GM23248 (cell line): ENCODE measurements around the gene LIPT1. TPM values are rescaled to one million over a fixed set of nuclear protein-coding genes. Genes with fewer than 3 reads are reported as not detected.

Experiments used
- DNase-seq: peaks from one replicate; pipeline ENCODE4 v3.0.0-alpha.2; 2015
- H2AFZ ChIP-seq: fragments of 200-600 bp; sonication (generic); 2 replicates; pipeline ENCODE4 v1.6.1; 2016; ENCODE audit warnings: antibody characterized with exemption
- H3F3A ChIP-seq: fragments of 200-600 bp; sonication (generic); 2 replicates; pipeline ENCODE4 v1.6.1; 2016; ENCODE audit warnings: mild to moderate bottlenecking, antibody characterized with exemption, mixed run types; ENCODE audit not compliant: insufficient read depth
- H3K27ac ChIP-seq: fragments of 200-600 bp; sonication (generic); 2 replicates; pipeline ENCODE4 v1.5.1; 2016; ENCODE audit warnings: mild to moderate bottlenecking
- H3K27me3 ChIP-seq: fragments of 200-600 bp; sonication (generic); replicated peaks from 2 replicates; pipeline ENCODE4 v1.6.1; 2016; ENCODE audit warnings: mild to moderate bottlenecking; ENCODE audit not compliant: insufficient read depth
- H3K36me3 ChIP-seq: fragments of 200-600 bp; sonication (generic); 2 replicates; pipeline ENCODE4 v1.6.1; 2016; ENCODE audit warnings: low read depth, mild to moderate bottlenecking
- H3K4me1 ChIP-seq: fragments of 200-600 bp; sonication (generic); 2 replicates; pipeline ENCODE4 v1.6.1; 2016; ENCODE audit warnings: mild to moderate bottlenecking; ENCODE audit not compliant: insufficient read depth
- H3K4me2 ChIP-seq: fragments of 200-600 bp; sonication (generic); one replicate; pipeline ENCODE4 v1.6.1; 2016; ENCODE audit warnings: mild to moderate bottlenecking; ENCODE audit not compliant: unreplicated experiment
- H3K4me3 ChIP-seq: fragments of 200-600 bp; sonication (generic); 2 replicates; pipeline ENCODE4 v1.5.1; 2016; ENCODE audit warnings: mild to moderate bottlenecking
- H3K79me2 ChIP-seq: fragments of 200-600 bp; sonication (generic); 2 replicates; pipeline ENCODE4 v1.6.1; 2016; ENCODE audit warnings: mild to moderate bottlenecking; ENCODE audit not compliant: insufficient read depth
- H3K9ac ChIP-seq: fragments of 200-600 bp; sonication (generic); 2 replicates; pipeline ENCODE4 v1.6.1; 2016; ENCODE audit warnings: mild to moderate bottlenecking
- H3K9me2 ChIP-seq: fragments of 200-600 bp; sonication (generic); 2 replicates; pipeline ENCODE4 v1.6.1; 2016; ENCODE audit warnings: mixed run types, mild to moderate bottlenecking, moderate library complexity; ENCODE audit not compliant: insufficient read depth
- H3K9me3 ChIP-seq: fragments of 200-600 bp; sonication (generic); one replicate; pipeline ENCODE4 v1.6.1; 2017; ENCODE audit warnings: low read depth
- H4K20me1 ChIP-seq: fragments of 200-600 bp; sonication (generic); 2 replicates; pipeline ENCODE4 v1.6.0; 2016; ENCODE audit not compliant: insufficient read depth
- EZH2 ChIP-seq: fragments of 200-600 bp; sonication (generic); IDR thresholded peaks from 2 replicates; pipeline ENCODE4 v1.6.1; 2018; ENCODE audit warnings: antibody characterized with exemption, mild to moderate bottlenecking; ENCODE audit not compliant: insufficient read depth, poor library complexity, severe bottlenecking
- EZH2phosphoT487 ChIP-seq: fragments of 200-600 bp; sonication (generic); IDR thresholded peaks from 2 replicates; pipeline ENCODE4 v1.6.1; 2018; ENCODE audit warnings: antibody characterized with exemption, moderate library complexity, mild to moderate bottlenecking, low read depth; ENCODE audit not compliant: insufficient read depth
- WGBS, 2 experiments: methylation state at CpG; one replicate each; pipeline ENCODE4 v1.1.6; 2015 to 2017; ENCODE audit warnings: low lambda C conversion rate in 2 of 2, low coverage in 1 of 2; ENCODE audit errors: missing lambda C conversion rate in 2 of 2; 5-methylcytosine and 5-hydroxymethylcytosine counted together
- in situ Hi-C: fragments of 300-500 bp; cut with MboI; formaldehyde crosslinking; loops from 2 replicates; pipeline ENCODE4 v1.15.0; 2020
- polyA plus RNA-seq: library from polyadenylated mRNA; unstranded; fragments of >200 nt; fragmentation: Nextera tagmentation; extraction: Ambion mirVana; gene quantifications from 2 replicates; pipeline ENCODE4 v1.2.1, GENCODE V29; 2016
- small RNA-seq: library from RNA; depleted of rRNA; stranded (forward); fragments of <200 nt; gene quantifications from one replicate; pipeline ENCODE3, GENCODE V24; 2014; ENCODE audit warnings: low read depth, low replicate concordance
- total RNA-seq: library from RNA; depleted of rRNA; stranded (reverse); fragments of >200 nt; shearing (Covaris generic); gene quantifications from 2 replicates; pipeline ENCODE4 v1.2.3, GENCODE V29; 2014; rRNA removed

The LIPT1 gene
- total and polyA plus RNA-seq, 2 experiments from 2014 or later = 4.6 to 8.8 TPM

DNA sequence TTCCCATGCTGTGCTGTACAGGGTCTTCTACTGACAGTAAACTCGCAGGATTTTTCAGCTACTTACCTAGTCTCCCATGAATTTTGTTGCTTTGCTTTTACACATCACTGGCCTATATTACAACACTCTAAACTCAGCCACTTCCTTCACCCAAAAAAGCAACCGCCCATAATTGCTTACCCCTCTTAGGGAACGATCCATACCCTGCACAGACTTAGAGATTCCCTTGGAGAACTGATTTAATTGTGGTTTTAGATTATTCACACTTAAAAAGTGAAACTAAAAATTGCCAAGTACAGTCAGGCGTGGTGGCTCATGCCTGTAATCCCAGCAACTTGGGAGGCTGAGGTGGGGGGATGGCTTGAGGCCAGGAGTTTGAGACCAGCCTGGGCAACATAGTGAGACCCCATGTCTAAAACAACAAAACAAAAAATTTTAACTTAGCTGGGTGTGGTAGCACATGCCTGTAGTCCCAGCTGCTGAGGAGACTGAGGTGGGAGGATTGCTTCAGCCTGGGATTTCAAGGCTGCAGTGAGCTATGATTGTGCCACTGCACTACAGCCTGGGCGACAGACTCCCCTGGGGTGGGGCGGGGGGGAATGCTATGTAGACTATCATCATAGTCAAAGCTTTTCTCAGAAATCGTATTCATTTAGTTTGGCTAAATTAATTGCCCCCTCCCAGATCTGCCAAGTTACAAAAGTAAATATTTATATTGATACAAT lies 45.5 kb downstream of the LIPT1 start:
- no peak overlapping the region for H3K9ac ChIP-seq
- H4K20me1 ChIP-seq = no peaks in the 10 kb centered on the region
- WGBS, 2 experiments = 87 to 93% methylated on average over 7 of the region's 7 CpGs
- no peaks in the 10 kb centered on the region for H3K79me2 ChIP-seq
- no peak overlapping the region for H3K27ac ChIP-seq
- no peak overlapping the region for H3K4me2 ChIP-seq
- H3K4me1 ChIP-seq = no peaks in the 10 kb centered on the region
- H2AFZ ChIP-seq = no peak overlapping the region
- TF ChIP-seq EZH2phosphoT487 = no peak
- TF ChIP-seq EZH2 = no peak
- H3F3A ChIP-seq = no peaks in the 10 kb centered on the region
- no peaks in the 10 kb centered on the region for H3K27me3 ChIP-seq
- H3K36me3 ChIP-seq = peaks cover 20% of the 10 kb centered on the region
- in situ Hi-C loops = no loop called here
- no peaks in the 10 kb centered on the region for H3K9me2 ChIP-seq
- H3K4me3 ChIP-seq = no peak overlapping the region
- no peaks in the 10 kb centered on the region for H3K9me3 ChIP-seq
- no peak for DNase-seq

DNA sequence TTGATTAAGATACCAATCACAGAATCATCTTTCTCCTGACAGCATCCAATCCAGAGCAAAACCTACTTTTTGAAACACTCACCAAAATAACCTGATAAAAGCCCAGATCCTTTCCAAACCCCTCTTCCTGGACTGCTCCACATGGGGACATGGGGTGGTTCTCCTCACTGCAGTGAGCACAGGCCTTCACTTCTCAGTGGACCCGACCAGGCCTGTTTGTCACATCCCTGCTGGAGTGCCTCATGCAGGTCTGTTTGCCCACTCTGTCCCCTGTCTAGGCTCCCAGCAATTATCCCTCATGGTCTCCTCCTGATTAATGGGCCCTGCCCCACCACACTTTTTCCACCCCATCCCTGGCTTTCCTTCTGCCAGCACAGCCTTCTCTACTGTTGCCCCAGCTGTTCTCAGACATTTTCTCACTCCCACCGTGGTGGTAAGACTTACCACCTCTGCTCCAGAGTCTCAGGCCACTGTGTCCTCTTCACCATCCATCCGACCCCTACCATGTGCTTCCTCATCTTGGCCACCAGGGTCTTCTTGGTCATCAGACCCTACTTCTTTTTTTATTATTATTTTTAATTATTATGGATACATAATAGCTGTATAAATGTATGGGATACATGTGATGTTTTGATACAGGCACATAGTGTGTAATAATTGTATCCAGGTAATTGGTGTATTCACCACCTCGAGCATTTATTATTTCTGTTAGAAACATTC lies 47.4 kb downstream of the LIPT1 start:
- no peaks in the 10 kb centered on the region for H4K20me1 ChIP-seq
- in situ Hi-C loops = no loop called here
- TF ChIP-seq EZH2phosphoT487 (no peak), EZH2 (no peak)
- no peak overlapping the region for H3K27ac ChIP-seq
- H3K4me2 ChIP-seq = no peak overlapping the region
- no peaks in the 10 kb centered on the region for H3F3A ChIP-seq
- no peak overlapping the region for H3K4me3 ChIP-seq
- H3K4me1 ChIP-seq = no peaks in the 10 kb centered on the region
- peaks cover 2% of the 10 kb centered on the region; the same call in 1 of the 2 replicates for H3K36me3 ChIP-seq
- H3K9ac ChIP-seq = no peak overlapping the region
- H3K9me2 ChIP-seq = no peaks in the 10 kb centered on the region
- no peak for DNase-seq
- H3K9me3 ChIP-seq = no peaks in the 10 kb centered on the region
- no peaks in the 10 kb centered on the region for H3K27me3 ChIP-seq
- no peaks in the 10 kb centered on the region for H3K79me2 ChIP-seq
- no peak overlapping the region for H2AFZ ChIP-seq
- WGBS, 2 experiments = 73 to 75% methylated on average over 4 of the region's 4 CpGs

DNA sequence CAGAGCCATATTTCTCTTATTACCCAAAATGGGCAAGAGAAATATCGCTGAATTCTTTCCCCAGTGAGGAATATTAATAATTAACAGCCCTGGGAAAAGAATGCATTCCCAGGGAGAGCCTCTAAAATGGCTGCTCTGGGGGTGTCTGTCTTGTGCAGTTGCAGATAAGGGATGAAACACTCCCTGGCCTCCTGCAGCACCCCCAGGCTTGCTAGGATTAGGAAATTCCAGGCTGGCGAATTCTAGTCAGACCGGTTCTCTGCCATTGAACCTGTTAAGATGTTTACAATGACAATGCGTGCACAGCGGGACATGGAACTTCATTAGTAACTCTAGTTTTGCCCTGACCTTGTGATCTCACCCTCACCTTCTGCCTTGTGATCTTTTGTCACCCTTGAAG lies 50.7 kb downstream of the LIPT1 start:
- H3F3A ChIP-seq = no peaks in the 10 kb centered on the region
- no peak overlapping the region for H3K27ac ChIP-seq
- H3K9me2 ChIP-seq = no peaks in the 10 kb centered on the region
- no peak overlapping the region for H3K4me2 ChIP-seq
- no peaks in the 10 kb centered on the region for H3K4me1 ChIP-seq
- in situ Hi-C loops = no loop called here
- no peaks in the 10 kb centered on the region for H3K9me3 ChIP-seq
- no peaks in the 10 kb centered on the region for H3K27me3 ChIP-seq
- no peak overlapping the region for H3K4me3 ChIP-seq
- TF ChIP-seq EZH2phosphoT487 (no peak), EZH2 (no peak)
- H4K20me1 ChIP-seq = no peaks in the 10 kb centered on the region
- no peaks in the 10 kb centered on the region for H3K36me3 ChIP-seq
- H3K79me2 ChIP-seq = no peaks in the 10 kb centered on the region
- H2AFZ ChIP-seq = no peak overlapping the region
- no peak for DNase-seq
- H3K9ac ChIP-seq = no peak overlapping the region
- 87 to 92% methylated on average over 5 of the region's 5 CpGs for WGBS, 2 experiments

Small RNA genes lying within 50 kb of the gene (small RNA-seq; reads per million reads assigned to genes)
- gene AC092587.1 = not detected

Other genes starting within 250 kb of the LIPT1 start
- not detected in 2 replicates for gene CRACDL, start 218.7 kb upstream of the LIPT1 start, total RNA-seq
- not detected in 2 replicates for gene CRACDL, start 218.7 kb upstream of the LIPT1 start, polyA plus RNA-seq
- not detected in 2 replicates for gene C2orf15, start 13.3 kb upstream of the LIPT1 start, total RNA-seq
- gene C2orf15, start 13.3 kb upstream of the LIPT1 start, polyA plus RNA-seq = not detected in 2 replicates
- gene TSGA10, start within 50 bp of the LIPT1 start, total RNA-seq = 1.4 and 3.0 TPM in 2 replicates
- gene TSGA10, start within 50 bp of the LIPT1 start, polyA plus RNA-seq = 0.60 and 1.2 TPM in 2 replicates
- 15.8 and 25.4 TPM in 2 replicates for gene MITD1, start 26.1 kb downstream of the LIPT1 start, total RNA-seq
- 20.7 and 22.0 TPM in 2 replicates for gene MITD1, start 26.1 kb downstream of the LIPT1 start, polyA plus RNA-seq
- 29.2 and 30.9 TPM in 2 replicates for gene MRPL30, start 26.2 kb downstream of the LIPT1 start, total RNA-seq
- gene MRPL30, start 26.2 kb downstream of the LIPT1 start, polyA plus RNA-seq = 22.6 and 22.8 TPM in 2 replicates
- gene LYG2, start 100.7 kb downstream of the LIPT1 start, total RNA-seq = not detected in 2 replicates
- gene LYG2, start 100.7 kb downstream of the LIPT1 start, polyA plus RNA-seq = not detected in 2 replicates
- gene LYG1, start 146.2 kb downstream of the LIPT1 start, total RNA-seq = not detected in 2 replicates
- 0.19 and 0.25 TPM in 2 replicates for gene LYG1, start 146.2 kb downstream of the LIPT1 start, polyA plus RNA-seq
- gene TXNDC9, start 181.4 kb downstream of the LIPT1 start, total RNA-seq = 63.4 and 75.1 TPM in 2 replicates
- 92.6 and 92.7 TPM in 2 replicates for gene TXNDC9, start 181.4 kb downstream of the LIPT1 start, polyA plus RNA-seq
- 6.7 and 19.5 TPM in 2 replicates for gene EIF5B, start 182.4 kb downstream of the LIPT1 start, total RNA-seq
- 27.0 and 27.7 TPM in 2 replicates for gene EIF5B, start 182.4 kb downstream of the LIPT1 start, polyA plus RNA-seq